Left ventricle myocardium superior (tissue), 1 donor: ENCODE results near the gene COQ4. TPM values are rescaled to one million over a fixed set of nuclear protein-coding genes. Genes with fewer than 3 reads are reported as not detected.

Experiments
- ATAC-seq: fragments of 200-7000 bp; cut with Tn5 transposase; one replicate; pipeline ENCODE4 v1.9.1; 2020; ENCODE audit warnings: mild to moderate bottlenecking, moderate library complexity
- DNase-seq: peaks from one replicate; pipeline ENCODE4 v3.0.0-alpha.2; 2020
- intact Hi-C: fragments of 100-400 bp; cut with micrococcal nuclease; formaldehyde crosslinking; loops from one replicate; pipeline ENCODE4 v1.11.0; 2022
- total RNA-seq: library from RNA; stranded (reverse); fragmentation: NEBNext Ultra II Directional; extraction: Animal tissue kit (Norgen Biotek cat#: 25700); gene quantifications from one replicate; pipeline ENCODE4 v1.2.1, GENCODE V29; 2021
- donor health status: DM: no; HTN: yes; CAD: no; lungs with severe emphysema.

The COQ4 gene
- total RNA-seq, 1 donor from 2014 or later = 30.7 TPM

DNA sequence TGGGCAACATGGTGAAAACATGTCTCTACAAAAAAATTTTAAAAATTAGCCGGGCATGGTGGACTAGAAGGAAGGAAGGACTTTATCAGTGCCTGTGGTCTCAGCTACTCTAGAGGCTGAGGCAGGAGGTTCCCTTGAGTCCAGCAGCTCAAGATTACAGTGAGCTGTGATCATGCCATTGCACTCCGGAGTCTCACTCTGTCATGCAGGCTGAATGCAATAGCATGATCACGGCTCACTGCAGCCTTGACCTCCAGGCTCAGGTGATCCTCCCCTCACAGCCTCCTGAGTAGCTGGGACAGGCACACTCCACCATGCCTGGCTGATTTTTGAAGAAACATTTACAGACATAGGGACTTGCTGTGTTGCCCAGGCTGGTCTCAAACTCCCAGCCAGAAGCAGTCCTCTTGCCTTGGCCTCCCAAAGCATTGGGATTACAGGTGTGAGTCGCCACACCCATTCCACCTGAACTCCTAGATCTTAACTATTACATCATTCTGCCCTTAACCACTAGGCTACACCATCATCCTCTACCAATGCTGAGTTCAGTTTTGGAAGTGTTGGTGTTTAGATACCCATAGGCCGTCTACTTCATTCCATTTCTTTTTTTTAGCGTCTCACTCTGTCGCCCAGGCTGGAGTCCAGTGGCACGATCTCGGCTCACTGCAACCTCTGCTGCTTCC, 46.5 kb downstream of the COQ4 start:
- intact Hi-C loops = loop anchor here (10.0 kb wide), 1 partner anchor 46 kb away; no protein-coding TSS in a partner anchor
- DNase-seq = no peak

DNA sequence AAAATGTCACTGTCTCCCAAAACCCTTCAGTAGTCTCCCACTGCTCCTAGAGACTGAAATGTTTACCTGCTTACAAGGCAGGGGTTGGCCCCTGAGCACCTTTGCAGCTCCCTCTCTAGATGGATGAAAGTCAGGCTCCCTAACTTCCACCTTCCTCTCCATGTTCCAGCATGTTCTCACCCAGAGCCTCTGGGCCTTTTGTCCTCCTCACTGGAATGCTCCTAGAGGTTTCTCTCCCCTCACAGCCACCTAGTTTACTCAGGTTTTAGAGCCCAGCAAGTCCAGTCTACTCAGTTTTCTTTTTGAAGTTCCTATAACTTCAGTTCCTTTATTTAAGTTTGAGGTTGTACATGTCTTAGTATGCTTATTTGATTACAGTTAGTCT, 47.7 kb downstream of the COQ4 start:
- no peak for DNase-seq
- intact Hi-C loops = no loop called here
- no peak for ATAC-seq

More for the DNA sequence above, 46.5 kb downstream of the COQ4 start:
- no peak for ATAC-seq

DNA sequence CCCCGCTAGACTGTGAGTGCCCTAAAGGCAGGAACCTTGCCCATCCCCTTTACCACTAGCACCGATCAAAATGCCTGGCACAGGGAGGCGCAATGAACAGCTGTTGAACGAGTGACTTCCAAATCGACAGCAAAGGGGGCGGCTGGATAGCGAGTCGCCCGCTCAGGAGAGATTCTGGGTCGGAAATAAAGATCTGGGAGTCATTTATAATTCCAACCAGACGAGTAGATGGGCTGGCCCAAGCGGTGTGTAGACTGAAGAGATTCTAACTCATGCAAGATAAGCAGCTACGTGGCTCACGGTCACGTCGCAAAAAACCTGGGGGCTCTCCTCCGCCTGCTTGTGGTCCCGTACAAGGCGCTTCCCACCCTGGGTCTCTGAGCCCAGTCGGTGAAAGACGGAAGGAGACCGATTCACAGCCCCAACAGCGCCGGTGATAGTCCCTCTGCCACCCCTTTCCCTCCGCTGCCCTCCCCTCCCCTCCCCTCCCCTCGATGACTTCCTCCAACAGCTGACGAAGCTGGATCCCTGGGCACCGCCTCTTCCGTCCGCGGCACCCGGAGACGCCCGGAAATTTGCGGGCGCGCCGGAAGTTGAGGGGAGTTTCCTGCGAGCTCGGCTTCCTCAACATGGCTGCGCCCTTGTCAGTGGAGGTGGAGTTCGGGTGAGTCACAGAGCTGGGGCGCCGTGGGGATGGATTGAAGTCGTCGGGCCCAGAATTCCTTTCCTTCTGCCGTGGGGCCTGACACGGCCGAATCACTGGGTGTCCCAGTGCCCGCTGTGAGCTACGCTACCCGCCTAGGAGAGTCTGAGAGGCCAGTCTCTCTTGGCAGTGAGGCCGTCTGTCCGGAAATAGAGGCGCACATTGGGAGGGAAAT, 48.4 kb downstream of the COQ4 start, which contains the start of gene URM1:
TSS of gene URM1 (plus strand) at position 623 of the 878 bp plus-strand sequence. CDS start at position 630, 7 bp downstream.
- DNase-seq (peak; percentile 97), ATAC-seq (peak; percentile 98)
- intact Hi-C loops = no loop called here

DNA sequence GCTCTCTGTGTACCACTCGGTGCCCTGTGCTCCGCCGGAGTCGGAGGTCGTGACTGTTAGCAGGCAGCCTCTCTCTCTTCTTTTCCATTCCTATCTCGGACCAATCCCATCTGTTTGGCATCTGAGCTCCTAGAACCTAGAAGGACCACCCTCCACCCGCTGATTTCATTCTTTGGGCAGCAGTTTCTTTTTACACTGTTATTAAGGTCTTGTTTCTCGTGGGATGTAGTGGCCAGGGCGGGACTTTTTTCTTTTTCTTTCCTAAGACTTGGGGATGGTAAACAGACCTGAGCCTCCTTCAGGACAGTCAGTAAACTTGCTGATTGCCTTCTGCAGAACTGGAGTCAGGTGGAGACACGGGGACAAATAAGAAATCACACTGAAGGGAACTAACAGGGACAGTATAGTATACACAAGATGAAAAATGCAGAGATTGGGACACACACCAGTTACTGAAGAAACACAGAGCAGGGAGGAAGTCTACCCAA, 49.0 kb downstream of the COQ4 start:
- intact Hi-C loops = no loop called here
- DNase-seq (no peak), ATAC-seq (no peak)

DNA sequence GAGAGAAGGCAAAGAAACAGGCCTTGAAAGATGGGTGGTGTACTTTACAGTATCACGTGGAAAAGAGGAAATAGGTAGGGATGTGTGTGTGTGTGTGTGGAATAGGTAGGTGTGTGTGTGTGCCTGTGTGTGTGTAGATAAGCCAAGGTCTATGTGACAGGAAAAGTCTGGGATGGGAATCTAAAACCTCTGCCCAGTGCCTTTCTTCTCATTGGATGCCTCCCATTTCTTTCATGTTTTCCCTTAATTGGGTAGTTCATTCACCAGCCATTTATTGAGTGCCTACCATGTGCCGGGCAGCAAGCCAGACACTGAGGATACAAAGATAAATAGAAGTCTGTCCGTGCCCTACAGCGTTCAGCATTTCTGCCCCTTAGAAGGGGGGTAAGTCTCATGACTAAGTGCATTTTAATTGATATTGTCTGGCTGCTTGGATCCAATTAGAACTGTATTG, 49.6 kb downstream of the COQ4 start:
- ATAC-seq = no peak
- no peak for DNase-seq
- intact Hi-C loops = no loop called here

DNA sequence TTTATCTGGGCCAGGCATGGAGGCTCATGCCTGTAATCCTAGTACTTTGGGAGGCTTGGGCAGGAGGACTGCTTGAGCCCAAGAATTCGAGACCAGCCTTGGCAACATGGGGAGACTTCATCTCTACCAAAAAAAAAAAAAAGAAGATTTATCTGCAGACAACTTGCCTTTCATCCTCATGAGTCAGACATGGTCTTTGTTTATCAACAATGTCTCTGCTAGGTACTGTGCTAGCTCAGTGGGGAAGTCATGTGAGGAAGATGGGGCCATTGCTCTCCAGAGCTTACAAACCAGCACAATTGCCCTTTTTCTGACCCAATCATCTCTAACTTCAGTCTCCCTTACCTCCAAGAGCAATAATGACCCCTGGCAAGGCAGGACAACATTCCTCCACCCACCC, 50.1 kb downstream of the COQ4 start:
- ATAC-seq (no peak), DNase-seq (no peak)
- intact Hi-C loops = no loop called here

DNA sequence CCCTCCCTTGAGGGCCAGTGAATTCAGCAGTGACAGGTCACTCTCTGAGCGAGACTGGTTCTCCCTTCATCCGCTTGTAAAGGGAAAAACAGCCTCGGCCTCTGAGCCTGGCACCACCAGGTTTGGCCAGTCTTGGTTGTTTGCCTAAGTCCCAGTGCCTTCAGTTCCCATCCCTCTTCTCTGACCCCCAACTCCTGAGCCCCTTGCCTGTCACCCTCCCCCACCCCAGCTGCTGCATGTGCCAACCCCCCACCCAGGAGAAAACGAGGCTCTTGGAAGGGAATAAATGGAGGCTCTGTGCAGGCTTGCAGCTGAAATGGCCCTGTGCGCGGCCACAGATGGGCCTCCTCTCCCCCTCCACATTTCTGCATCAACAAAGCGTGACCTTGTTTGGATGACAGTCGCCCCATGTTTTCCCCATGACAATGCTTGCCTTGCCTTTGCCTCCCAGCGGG, 51.6 kb downstream of the COQ4 start:
- intact Hi-C loops = no loop called here
- ATAC-seq (no peak), DNase-seq (no peak)

DNA sequence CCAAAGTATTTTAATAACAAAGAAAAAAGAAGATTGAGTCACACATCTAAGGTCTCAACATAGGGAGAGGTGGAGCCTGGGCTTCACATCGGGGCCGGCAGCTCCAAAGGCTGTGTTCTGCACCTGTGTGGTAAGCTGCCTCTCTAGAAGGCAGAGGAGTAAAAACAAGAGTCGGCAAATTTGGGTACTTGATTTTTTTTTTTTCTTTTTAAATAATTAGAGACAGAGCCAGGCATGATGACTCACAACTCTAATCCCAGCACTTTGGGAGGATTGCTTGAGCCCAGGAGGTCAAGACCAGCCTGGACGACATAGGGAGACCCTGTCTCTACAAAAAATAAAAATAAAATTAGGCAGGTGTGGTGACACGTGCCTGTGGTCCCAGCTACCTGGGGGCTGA, 53.2 kb downstream of the COQ4 start:
- DNase-seq = no peak
- no peak for ATAC-seq
- intact Hi-C loops = no loop called here

DNA sequence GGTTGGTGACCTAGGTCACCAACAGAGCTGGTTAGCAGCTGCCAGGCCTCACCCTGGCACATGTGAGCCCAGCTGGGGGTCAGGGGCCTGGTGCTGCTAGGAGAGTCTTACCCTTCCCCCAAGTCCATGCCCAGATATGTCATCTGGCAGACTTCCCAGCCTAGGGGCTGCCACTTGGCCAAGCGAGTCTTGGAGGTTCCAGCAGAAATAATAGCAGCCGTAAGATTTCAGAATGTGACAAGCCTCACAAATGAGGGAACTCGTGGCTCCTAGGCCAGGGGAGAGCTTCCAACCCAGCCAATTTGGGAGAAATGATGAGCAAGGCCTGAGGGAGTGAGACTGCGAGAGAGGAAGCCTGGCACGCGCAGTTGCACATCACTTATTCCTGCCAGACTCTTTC, 59.6 kb downstream of the COQ4 start:
- no peak for ATAC-seq
- no peak for DNase-seq
- intact Hi-C loops = no loop called here

DNA sequence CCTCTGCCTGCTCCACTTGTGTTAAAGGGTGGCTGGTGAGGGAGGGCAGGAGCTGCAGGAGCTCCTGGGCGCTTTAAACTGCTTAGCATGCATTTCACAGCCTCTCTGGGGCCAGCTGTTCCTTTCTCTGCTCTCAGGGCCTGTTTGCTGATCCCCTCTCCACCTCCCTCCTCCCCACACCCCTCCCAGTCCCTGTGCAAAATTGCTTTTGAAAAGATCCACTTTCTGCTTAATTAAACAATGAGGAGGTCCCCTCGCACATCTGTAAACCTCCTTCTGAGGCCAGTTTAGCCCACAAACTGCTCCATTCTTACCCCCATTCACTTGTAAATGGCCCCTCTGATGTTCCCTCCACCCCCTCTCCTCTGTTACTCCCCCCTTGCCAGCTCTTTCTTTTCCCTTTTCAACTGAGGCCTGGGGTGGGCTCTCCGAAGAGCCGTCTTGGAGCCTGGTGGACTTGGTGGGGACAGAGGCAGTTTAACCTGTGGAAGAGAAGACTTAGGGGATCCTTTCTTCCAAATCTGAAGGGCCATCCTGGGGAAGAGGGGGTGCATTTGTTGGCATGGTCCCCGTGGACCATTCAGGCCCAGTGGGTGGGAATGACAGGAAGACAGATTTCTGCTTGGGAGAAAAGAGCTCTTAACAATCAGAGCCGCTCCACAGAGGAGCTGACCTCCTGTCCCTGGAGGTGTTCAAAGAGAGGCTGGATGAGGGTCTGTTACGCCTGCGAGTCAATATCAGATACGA, 60.5 kb downstream of the COQ4 start:
- intact Hi-C loops = no loop called here
- DNase-seq (no peak), ATAC-seq (no peak)

Other genes with a start within 250 kb of the COQ4 start
- 157 TPM for gene PTGES2, start 195.1 kb upstream of the COQ4 start, total RNA-seq
- 0.32 TPM for gene LCN2, start 173.4 kb upstream of the COQ4 start, total RNA-seq
- gene BBLN, start 162.6 kb upstream of the COQ4 start, total RNA-seq = 41.7 TPM
- gene CIZ1, start 131.3 kb upstream of the COQ4 start, total RNA-seq = 76.6 TPM
- 5.4 TPM for gene DNM1, start 119.5 kb upstream of the COQ4 start, total RNA-seq
- 83.5 TPM for gene GOLGA2, start 46.8 kb upstream of the COQ4 start, total RNA-seq
- gene SWI5, start 46.6 kb upstream of the COQ4 start, total RNA-seq = 16.2 TPM
- 41.4 TPM for gene TRUB2, start 392 bp upstream of the COQ4 start, total RNA-seq
- gene SLC27A4, start 17.7 kb downstream of the COQ4 start, total RNA-seq = 19.4 TPM
- gene URM1, start 48.5 kb downstream of the COQ4 start, total RNA-seq = 51.6 TPM
- gene CERCAM, start 98.0 kb downstream of the COQ4 start, total RNA-seq = 7.0 TPM
- 15.3 TPM for gene ODF2, start 133.2 kb downstream of the COQ4 start, total RNA-seq
- gene GLE1, start 181.9 kb downstream of the COQ4 start, total RNA-seq = 20.6 TPM
- gene SPTAN1, start 229.7 kb downstream of the COQ4 start, total RNA-seq = 244 TPM